GM12878 (cell line): Measurements from ENCODE around the gene TACC2. TPM values are rescaled to one million over a fixed set of nuclear protein-coding genes. Genes with fewer than 3 reads are reported as not detected.

Experiments
- ATAC-seq: fragments of 200-7000 bp; cut with Tn5 transposase; 3 replicates; pipeline ENCODE4 v1.9.1; 2020; ENCODE audit warnings: mild to moderate bottlenecking, moderate library complexity
- BruUV-seq: library from RNA; stranded (reverse); fragments of 400-500 nt; replicated peaks from 2 replicates; lab custom pipeline; 2021; lab: Mats Ljungman, UMichigan
- CTCF ChIA-PET: fragments of 300-600 bp; sonication (Branson Sonifier 250); formaldehyde crosslinking; extraction: SDS; loops from one replicate; lab custom pipeline; 2021; ENCODE audit warnings: inconsistent platforms; lab: Yijun Ruan, JAX
- POLR2A ChIA-PET: fragments of 350-600 bp; formaldehyde crosslinking; extraction: SDS; loops from one replicate; lab custom pipeline; 2021; ENCODE audit warnings: inconsistent platforms; lab: Charles Lee
- RAD21 ChIA-PET: fragments of 300-600 bp; sonication (Branson Sonifier 250); formaldehyde crosslinking; loops from one replicate; lab custom pipeline; 2023; ENCODE audit warnings: antibody characterized with exemption; ENCODE audit not compliant: unreplicated experiment; lab: Charles Lee
- SMC1A ChIA-PET: fragments of 300-600 bp; sonication (Branson Sonifier 250); formaldehyde crosslinking; loops from one replicate; lab custom pipeline; 2023; ENCODE audit not compliant: unreplicated experiment, uncharacterized antibody; lab: Charles Lee
- DNase-seq: peaks from one replicate; pipeline ENCODE4 v3.0.0-alpha.2; 2011; ENCODE audit warnings: low read depth, low spot score
- FAIRE-seq: peaks from 3 replicates; lab custom pipeline; 2011; peaks lifted over from hg19 to GRCh38; lab: Jason Lieb, UNC
- H2AFZ ChIP-seq: 2 replicates; pipeline ENCODE4 v1.6.0; 2011; ENCODE audit warnings: low read depth, low read length, control low read depth; ENCODE audit not compliant: control insufficient read depth
- H3K27ac ChIP-seq: 2 replicates; pipeline ENCODE4 v1.5.1; 2011; ENCODE audit warnings: control low read depth; ENCODE audit not compliant: control insufficient read depth, insufficient read depth
- H3K27me3 ChIP-seq, 2 experiments: replicated peaks in 1 of 2; 2 replicates each; pipeline versions ENCODE4 v1.6.0 to v1.6.1; 2011; ENCODE audit warnings: low read length in 1 of 2; ENCODE audit not compliant: control insufficient read depth in 2 of 2, insufficient read depth in 2 of 2
- H3K36me3 ChIP-seq, 2 experiments: 2 replicates each; pipeline ENCODE4 v1.5.1; 2011; ENCODE audit warnings: low read length in 1 of 2; ENCODE audit not compliant: control insufficient read depth in 2 of 2, insufficient read depth in 2 of 2
- H3K4me1 ChIP-seq: 2 replicates; pipeline ENCODE4 v1.6.1; 2011; ENCODE audit warnings: mild to moderate bottlenecking, low read length, moderate library complexity, mixed read lengths; ENCODE audit not compliant: control insufficient read depth, insufficient read depth
- H3K4me2 ChIP-seq: 2 replicates; pipeline ENCODE4 v1.6.0; 2011; ENCODE audit warnings: control low read depth; ENCODE audit not compliant: control insufficient read depth, insufficient read depth
- H3K4me3 ChIP-seq: fragments of 200-600 bp; sonication (generic); 2 replicates; pipeline ENCODE4 v1.5.1; 2016
- H3K79me2 ChIP-seq: 2 replicates; pipeline ENCODE4 v1.6.0; 2011; ENCODE audit warnings: low read length; ENCODE audit not compliant: control insufficient read depth, insufficient read depth
- H3K9ac ChIP-seq: 2 replicates; pipeline ENCODE4 v1.8.0; 2011; ENCODE audit warnings: low read length, control low read depth, mixed read lengths; ENCODE audit not compliant: control insufficient read depth, insufficient read depth
- H3K9me3 ChIP-seq: replicated peaks from 3 replicates; pipeline ENCODE4 v1.5.1; 2011; ENCODE audit warnings: mild to moderate bottlenecking, low read length; ENCODE audit not compliant: control insufficient read depth, insufficient read depth
- H4K20me1 ChIP-seq: 2 replicates; pipeline ENCODE4 v1.6.0; 2011; ENCODE audit not compliant: control insufficient read depth, insufficient read depth
- EP300 ChIP-seq, 2 experiments: fragments of 150-350 bp in 1 of 2; IDR thresholded peaks; 2 replicates each; pipeline ENCODE4 v1.6.1; 2011 to 2012; ENCODE audit warnings: low read depth in 2 of 2, low read length in 2 of 2, borderline replicate concordance in 1 of 2, improper control_type of control experiment in 1 of 2, inconsistent platforms in 1 of 2; ENCODE audit not compliant: control insufficient read depth in 1 of 2
- MYC ChIP-seq: IDR thresholded peaks from 2 replicates; pipeline ENCODE4 v1.6.1; 2011; ENCODE audit warnings: mild to moderate bottlenecking, low read length, moderate library complexity, inconsistent platforms; ENCODE audit not compliant: insufficient read depth, insufficient replicate concordance, insufficient read length, severe bottlenecking
- PML ChIP-seq: IDR thresholded peaks from 2 replicates; pipeline ENCODE4 v1.6.1; 2012; ENCODE audit warnings: low read length, inconsistent platforms
- SREBF1 ChIP-seq: IDR thresholded peaks from 2 replicates; pipeline ENCODE4 v1.6.1; 2012; ENCODE audit warnings: mild to moderate bottlenecking, low read length
- WGBS: methylation state at CpG from one replicate; pipeline ENCODE4 v1.1.6; 2016; ENCODE audit warnings: low lambda C conversion rate; ENCODE audit not compliant: insufficient replicate concordance, insufficient coverage; ENCODE audit errors: missing lambda C conversion rate; 5-methylcytosine and 5-hydroxymethylcytosine counted together
- in situ Hi-C: fragments of 300-500 bp; cut with MboI; formaldehyde crosslinking; loops from 9 replicates; pipeline ENCODE4 v1.14.3; 2018; ENCODE audit warnings: mixed read lengths
- intact Hi-C: fragments of 100-400 bp; cut with micrococcal nuclease; formaldehyde crosslinking; loops from one replicate; pipeline ENCODE4 v1.14.2; 2022; ENCODE audit not compliant: unreplicated experiment
- polyA plus RNA-seq, 11 experiments: library from polyadenylated mRNA; depleted of rRNA in 4 of 11; unstranded in 6 of 11; stranded (reverse) in 5 of 11; fragments of >200 nt; fragmentation: Nextera tagmentation in 4 of 11; fragmentation: Illumina TruSeq in 1 of 11; extraction: Ambion mirVana in 4 of 11; extraction: Trizol in 1 of 11; gene quantifications; 1 replicate in 1 of 11; 2 replicates in 10 of 11; pipeline versions ENCODE4 v1.2.1 to v1.2.3, GENCODE V29; 2011 to 2016; ENCODE audit warnings: inconsistent platforms in 2 of 11, missing spikeins in 2 of 11, low read depth in 1 of 11
- total RNA-seq, 4 experiments: library from RNA; depleted of rRNA in 3 of 4; stranded (reverse); fragments of >200 nt in 3 of 4; fragmentation: Illumina TruSeq in 1 of 4; extraction: Trizol in 1 of 4; gene quantifications; 2 replicates each; pipeline versions ENCODE4 v1.2.1 to v1.2.3, GENCODE V29; 2013 to 2021
- TF ChIP-seq, protein P1 (sequence below): IDR thresholded peaks from 2 replicates; pipeline ENCODE4 v1.6.1; 2011; ENCODE audit warnings: low read depth, mild to moderate bottlenecking, low read length, moderate library complexity, borderline replicate concordance; ENCODE audit errors: extremely low read depth
- TF ChIP-seq, protein P2 (sequence below): fragments of 450-650 bp; IDR thresholded peaks from 2 replicates; pipeline ENCODE4 v1.6.1; 2018; ENCODE audit warnings: borderline replicate concordance, mild to moderate bottlenecking; ENCODE audit not compliant: partially characterized antibody

TACC2 gene
- total and polyA plus RNA-seq, 10 of the 15 experiments (the other 5 are each of a cell fraction or from before 2014, with no cell fraction given), result 0.07 to 0.64 (median 0.13) TPM; not detected in 5

DNA sequence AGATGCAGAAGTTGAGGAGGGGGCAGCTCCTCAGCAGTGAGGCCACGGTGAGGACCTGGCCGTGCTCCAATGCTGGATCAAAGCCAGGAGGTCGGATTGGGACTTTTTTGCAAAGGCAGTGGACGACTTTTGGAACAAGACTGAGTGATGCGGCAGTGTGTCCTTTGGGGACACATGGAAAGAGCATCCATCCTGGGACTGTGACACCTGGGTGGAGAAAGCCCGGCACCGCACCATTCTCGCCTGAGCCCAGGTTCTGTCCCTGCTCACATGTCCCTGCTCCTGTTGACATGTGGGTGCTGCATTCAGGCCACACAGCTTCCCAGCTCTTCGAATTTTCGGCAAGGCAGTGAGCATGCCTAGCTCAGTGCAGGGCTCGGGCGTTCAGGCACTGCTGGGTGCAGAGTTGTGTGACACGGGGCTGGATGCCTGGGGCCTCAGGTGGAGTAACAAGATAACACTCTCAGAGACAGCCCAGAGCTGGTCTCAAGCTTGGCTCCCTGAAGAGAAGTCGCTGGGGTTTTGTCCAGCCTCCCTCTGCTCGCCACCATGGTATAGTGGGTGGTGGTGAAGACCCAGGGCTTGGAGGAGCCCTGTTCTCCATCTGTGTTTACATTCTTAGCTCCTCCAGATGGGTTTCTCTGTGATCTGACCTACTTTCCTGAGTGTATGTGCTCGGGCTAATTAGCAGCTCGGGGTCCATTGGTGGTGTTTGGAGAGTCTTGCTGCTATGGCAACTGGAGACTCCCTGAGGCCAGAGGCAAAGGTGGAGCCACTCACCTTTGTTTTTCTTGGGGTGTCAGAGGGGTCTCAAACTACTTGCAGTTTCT lies 170.4 kb downstream of the TACC2 start:
- TF ChIP-seq, protein P1, sequence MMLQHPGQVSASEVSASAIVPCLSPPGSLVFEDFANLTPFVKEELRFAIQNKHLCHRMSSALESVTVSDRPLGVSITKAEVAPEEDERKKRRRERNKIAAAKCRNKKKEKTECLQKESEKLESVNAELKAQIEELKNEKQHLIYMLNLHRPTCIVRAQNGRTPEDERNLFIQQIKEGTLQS, result no peak
- no peak for TF ChIP-seq MYC
- TF ChIP-seq EP300 (IDR thresholded peaks at IDR 0.05; ENCODE audit: borderline replicate concordance in 1 of 2, control insufficient read depth in 1 of 2, low read depth in 2 of 2, low read length in 2 of 2), result no peak
- no peak for TF ChIP-seq PML
- no peak for TF ChIP-seq SREBF1
- TF ChIP-seq, protein P2, sequence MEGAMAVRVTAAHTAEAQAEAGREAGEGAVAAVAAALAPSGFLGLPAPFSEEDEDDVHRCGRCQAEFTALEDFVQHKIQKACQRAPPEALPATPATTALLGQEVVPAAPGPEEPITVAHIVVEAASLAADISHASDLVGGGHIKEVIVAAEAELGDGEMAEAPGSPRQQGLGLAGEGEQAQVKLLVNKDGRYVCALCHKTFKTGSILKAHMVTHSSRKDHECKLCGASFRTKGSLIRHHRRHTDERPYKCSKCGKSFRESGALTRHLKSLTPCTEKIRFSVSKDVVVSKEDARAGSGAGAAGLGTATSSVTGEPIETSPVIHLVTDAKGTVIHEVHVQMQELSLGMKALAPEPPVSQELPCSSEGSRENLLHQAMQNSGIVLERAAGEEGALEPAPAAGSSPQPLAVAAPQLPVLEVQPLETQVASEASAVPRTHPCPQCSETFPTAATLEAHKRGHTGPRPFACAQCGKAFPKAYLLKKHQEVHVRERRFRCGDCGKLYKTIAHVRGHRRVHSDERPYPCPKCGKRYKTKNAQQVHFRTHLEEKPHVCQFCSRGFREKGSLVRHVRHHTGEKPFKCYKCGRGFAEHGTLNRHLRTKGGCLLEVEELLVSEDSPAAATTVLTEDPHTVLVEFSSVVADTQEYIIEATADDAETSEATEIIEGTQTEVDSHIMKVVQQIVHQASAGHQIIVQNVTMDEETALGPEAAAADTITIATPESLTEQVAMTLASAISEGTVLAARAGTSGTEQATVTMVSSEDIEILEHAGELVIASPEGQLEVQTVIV, result no peak
- in situ Hi-C loops (no loop called here), intact Hi-C loops (no loop called here)
- ChIA-PET CTCF (interaction anchor here (1.2 kb wide), 1 partner anchor 16 kb away, joined by 4 read pairs; no protein-coding TSS in a partner anchor), SMC1A (no interaction called here), POLR2A (interaction anchor here (0.5 kb wide), 1 partner anchor 8 kb away, joined by 6 read pairs; no protein-coding TSS in a partner anchor), RAD21 (no interaction called here)
- WGBS, result 12% methylated on average over 17 of the region's 17 CpGs
- Histone ChIP-seq H3K27ac (no peak overlapping the region), H3K27me3 (peaks cover 10 to 11% of the 10 kb centered on the region in 2 experiments), H3K9ac (no peak overlapping the region), H4K20me1 (no peaks in the 10 kb centered on the region), H3K36me3 (no peaks in the 10 kb centered on the region), H3K4me2 (no peak overlapping the region), H3K4me1 (no peaks in the 10 kb centered on the region), H3K9me3 (no peaks in the 10 kb centered on the region), H3K4me3 (no peak overlapping the region), H2AFZ (no peak overlapping the region), H3K79me2 (no peaks in the 10 kb centered on the region)
- FAIRE-seq (no peak), DNase-seq (no peak), ATAC-seq (no peak)
- BruUV-seq, result no TSS peak
